Measurements from ENCODE around the gene SAMHD1.

DNA sequence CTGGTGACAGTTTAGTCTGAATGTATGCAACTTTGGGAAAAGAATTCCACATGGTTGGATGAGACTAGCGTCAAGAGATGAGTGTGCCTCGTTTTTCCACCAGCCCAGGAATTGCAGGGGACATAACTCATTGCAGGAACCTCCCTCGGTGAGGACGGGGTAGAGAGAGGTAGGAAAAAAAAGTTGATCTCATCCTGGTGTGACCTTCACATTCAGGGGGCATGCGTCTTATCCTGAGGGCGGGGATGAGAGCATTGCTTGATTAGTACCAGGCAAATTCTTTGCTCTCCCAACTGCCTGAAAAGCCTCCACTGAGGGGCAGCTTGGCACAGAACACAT, 63.8 kb downstream of the SAMHD1 start:
- TF ChIP-seq, protein P1, sequence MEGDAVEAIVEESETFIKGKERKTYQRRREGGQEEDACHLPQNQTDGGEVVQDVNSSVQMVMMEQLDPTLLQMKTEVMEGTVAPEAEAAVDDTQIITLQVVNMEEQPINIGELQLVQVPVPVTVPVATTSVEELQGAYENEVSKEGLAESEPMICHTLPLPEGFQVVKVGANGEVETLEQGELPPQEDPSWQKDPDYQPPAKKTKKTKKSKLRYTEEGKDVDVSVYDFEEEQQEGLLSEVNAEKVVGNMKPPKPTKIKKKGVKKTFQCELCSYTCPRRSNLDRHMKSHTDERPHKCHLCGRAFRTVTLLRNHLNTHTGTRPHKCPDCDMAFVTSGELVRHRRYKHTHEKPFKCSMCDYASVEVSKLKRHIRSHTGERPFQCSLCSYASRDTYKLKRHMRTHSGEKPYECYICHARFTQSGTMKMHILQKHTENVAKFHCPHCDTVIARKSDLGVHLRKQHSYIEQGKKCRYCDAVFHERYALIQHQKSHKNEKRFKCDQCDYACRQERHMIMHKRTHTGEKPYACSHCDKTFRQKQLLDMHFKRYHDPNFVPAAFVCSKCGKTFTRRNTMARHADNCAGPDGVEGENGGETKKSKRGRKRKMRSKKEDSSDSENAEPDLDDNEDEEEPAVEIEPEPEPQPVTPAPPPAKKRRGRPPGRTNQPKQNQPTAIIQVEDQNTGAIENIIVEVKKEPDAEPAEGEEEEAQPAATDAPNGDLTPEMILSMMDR (CRISPR knock-in tag; IDR thresholded peaks at IDR 0.05), result no peak
- TF ChIP-seq ZNF556 (CRISPR knock-in tag; IDR thresholded peaks at IDR 0.05; ENCODE audit: borderline replicate concordance) (no peak), ZNF24 (IDR thresholded peaks at IDR 0.05) (no peak), TAF15 (IDR thresholded peaks at IDR 0.05; ENCODE audit: low read depth, low read length, poor library complexity, severe bottlenecking) (no peak), TEAD2 (CRISPR knock-in tag; IDR thresholded peaks at IDR 0.05) (no peak), POLR2A (IDR thresholded peaks at IDR 0.05; ENCODE audit: insufficient read depth in 1 of 2, low read depth in 2 of 2, low read length in 2 of 2) (no peak)
